ENCODE measurements around the gene PNPT1. TPM values are rescaled to one million over a fixed set of nuclear protein-coding genes. Genes with fewer than 3 reads are reported as not detected.

Gene PNPT1
- polyA plus RNA-seq, 1 donor from 2014 or later = 23.4 TPM

DNA sequence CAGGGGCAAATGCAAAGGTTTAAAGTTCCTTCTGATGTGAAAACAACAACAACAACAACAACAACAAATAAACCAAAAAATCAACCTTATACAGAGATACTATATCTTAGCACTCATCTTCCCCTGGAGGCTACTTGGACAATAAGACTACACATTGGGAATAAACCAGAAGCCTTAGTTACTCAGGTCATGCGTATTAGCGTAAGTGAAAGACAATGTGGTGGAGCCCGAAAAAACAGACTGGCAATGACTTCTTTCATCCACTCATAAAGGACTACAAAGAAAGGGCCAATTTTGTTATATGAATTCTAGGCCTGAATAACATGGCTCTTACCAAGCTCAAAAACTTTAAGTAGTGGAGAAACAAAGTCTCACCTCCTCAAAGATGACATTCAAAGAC, 56.8 kb downstream of the PNPT1 start:
- H3K9me3 ChIP-seq (ENCODE audit: low read length) = no peaks in the 10 kb centered on the region
- no peaks in the 10 kb centered on the region for H3F3A ChIP-seq (ENCODE audit: insufficient read depth, low read length, poor library complexity, severe bottlenecking)
- TF ChIP-seq SMC3 (conservative IDR thresholded peaks at IDR 0.05; ENCODE audit: poor library complexity) = no peak
- TF ChIP-seq POLR2AphosphoS5 (IDR thresholded peaks at IDR 0.05) = no peak
- TF ChIP-seq, protein P1, sequence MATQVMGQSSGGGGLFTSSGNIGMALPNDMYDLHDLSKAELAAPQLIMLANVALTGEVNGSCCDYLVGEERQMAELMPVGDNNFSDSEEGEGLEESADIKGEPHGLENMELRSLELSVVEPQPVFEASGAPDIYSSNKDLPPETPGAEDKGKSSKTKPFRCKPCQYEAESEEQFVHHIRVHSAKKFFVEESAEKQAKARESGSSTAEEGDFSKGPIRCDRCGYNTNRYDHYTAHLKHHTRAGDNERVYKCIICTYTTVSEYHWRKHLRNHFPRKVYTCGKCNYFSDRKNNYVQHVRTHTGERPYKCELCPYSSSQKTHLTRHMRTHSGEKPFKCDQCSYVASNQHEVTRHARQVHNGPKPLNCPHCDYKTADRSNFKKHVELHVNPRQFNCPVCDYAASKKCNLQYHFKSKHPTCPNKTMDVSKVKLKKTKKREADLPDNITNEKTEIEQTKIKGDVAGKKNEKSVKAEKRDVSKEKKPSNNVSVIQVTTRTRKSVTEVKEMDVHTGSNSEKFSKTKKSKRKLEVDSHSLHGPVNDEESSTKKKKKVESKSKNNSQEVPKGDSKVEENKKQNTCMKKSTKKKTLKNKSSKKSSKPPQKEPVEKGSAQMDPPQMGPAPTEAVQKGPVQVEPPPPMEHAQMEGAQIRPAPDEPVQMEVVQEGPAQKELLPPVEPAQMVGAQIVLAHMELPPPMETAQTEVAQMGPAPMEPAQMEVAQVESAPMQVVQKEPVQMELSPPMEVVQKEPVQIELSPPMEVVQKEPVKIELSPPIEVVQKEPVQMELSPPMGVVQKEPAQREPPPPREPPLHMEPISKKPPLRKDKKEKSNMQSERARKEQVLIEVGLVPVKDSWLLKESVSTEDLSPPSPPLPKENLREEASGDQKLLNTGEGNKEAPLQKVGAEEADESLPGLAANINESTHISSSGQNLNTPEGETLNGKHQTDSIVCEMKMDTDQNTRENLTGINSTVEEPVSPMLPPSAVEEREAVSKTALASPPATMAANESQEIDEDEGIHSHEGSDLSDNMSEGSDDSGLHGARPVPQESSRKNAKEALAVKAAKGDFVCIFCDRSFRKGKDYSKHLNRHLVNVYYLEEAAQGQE (IDR thresholded peaks at IDR 0.05; ENCODE audit: borderline replicate concordance) = no peak
- TF ChIP-seq TAF1 (IDR thresholded peaks at IDR 0.05; ENCODE audit: low read depth) = no peak
- TF ChIP-seq, protein P2, sequence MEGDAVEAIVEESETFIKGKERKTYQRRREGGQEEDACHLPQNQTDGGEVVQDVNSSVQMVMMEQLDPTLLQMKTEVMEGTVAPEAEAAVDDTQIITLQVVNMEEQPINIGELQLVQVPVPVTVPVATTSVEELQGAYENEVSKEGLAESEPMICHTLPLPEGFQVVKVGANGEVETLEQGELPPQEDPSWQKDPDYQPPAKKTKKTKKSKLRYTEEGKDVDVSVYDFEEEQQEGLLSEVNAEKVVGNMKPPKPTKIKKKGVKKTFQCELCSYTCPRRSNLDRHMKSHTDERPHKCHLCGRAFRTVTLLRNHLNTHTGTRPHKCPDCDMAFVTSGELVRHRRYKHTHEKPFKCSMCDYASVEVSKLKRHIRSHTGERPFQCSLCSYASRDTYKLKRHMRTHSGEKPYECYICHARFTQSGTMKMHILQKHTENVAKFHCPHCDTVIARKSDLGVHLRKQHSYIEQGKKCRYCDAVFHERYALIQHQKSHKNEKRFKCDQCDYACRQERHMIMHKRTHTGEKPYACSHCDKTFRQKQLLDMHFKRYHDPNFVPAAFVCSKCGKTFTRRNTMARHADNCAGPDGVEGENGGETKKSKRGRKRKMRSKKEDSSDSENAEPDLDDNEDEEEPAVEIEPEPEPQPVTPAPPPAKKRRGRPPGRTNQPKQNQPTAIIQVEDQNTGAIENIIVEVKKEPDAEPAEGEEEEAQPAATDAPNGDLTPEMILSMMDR (IDR thresholded peaks at IDR 0.05; ENCODE audit: poor library complexity, severe bottlenecking) = no peak
- TF ChIP-seq EZH2 (IDR thresholded peaks at IDR 0.05; ENCODE audit: borderline replicate concordance, insufficient read depth, low read length, poor library complexity, severe bottlenecking) = no peak
- TF ChIP-seq RAD21 (conservative IDR thresholded peaks at IDR 0.05) = no peak
- no peak for TF ChIP-seq MXI1 (conservative IDR thresholded peaks at IDR 0.05; ENCODE audit: poor library complexity, severe bottlenecking)
- no peak for TF ChIP-seq EP300 (conservative IDR thresholded peaks at IDR 0.05; ENCODE audit: poor library complexity, severe bottlenecking)
- peaks cover 7% of the 10 kb centered on the region for H3K36me3 ChIP-seq (ENCODE audit: insufficient read depth, low read length)
- no peaks in the 10 kb centered on the region for H4K20me1 ChIP-seq (ENCODE audit: insufficient read depth)
- H3K4me3 ChIP-seq (ENCODE audit: low read length) = no peak overlapping the region
- H3K9me2 ChIP-seq (ENCODE audit: insufficient read depth, low read length) = no peaks in the 10 kb centered on the region
- no peak overlapping the region for H3K27ac ChIP-seq (ENCODE audit: low read length)
- H3K27me3 ChIP-seq (ENCODE audit: insufficient read depth, low read depth, low read length) = no peaks in the 10 kb centered on the region
- no peak overlapping the region for H2AFZ ChIP-seq (ENCODE audit: low read depth, low read length)
- H3K4me2 ChIP-seq (ENCODE audit: low read length) = no peak overlapping the region
- no peaks in the 10 kb centered on the region for H3K79me2 ChIP-seq (replicated peaks; ENCODE audit: insufficient read depth, low read length)
- H3K9ac ChIP-seq (ENCODE audit: low read length) = no peak overlapping the region

DNA sequence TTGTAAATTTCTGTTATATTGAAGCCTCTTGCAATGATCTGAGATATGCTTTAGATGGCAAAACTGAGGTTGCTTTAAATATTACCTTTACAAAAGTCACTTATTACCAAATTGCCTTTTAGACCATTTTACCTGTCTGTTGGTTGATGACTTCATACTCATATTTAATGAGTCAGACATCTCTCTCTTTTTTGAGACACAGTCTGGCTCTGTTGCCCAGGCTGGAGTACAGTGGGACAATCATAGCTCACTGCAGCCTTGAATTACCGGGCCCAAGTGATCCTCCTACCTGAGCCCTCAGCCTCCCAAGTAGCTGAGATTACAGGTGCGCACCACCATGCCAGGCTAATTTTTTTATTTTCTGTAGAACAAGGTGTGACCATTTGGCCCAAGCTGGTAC, 64.7 kb downstream of the PNPT1 start:
- no peak overlapping the region for H3K9ac ChIP-seq (ENCODE audit: low read length)
- TF ChIP-seq, protein P2 (IDR thresholded peaks at IDR 0.05; ENCODE audit: poor library complexity, severe bottlenecking) = no peak
- no peak for TF ChIP-seq TAF1 (IDR thresholded peaks at IDR 0.05; ENCODE audit: low read depth)
- no peak for TF ChIP-seq SMC3 (conservative IDR thresholded peaks at IDR 0.05; ENCODE audit: poor library complexity)
- no peak for TF ChIP-seq EZH2 (IDR thresholded peaks at IDR 0.05; ENCODE audit: borderline replicate concordance, insufficient read depth, low read length, poor library complexity, severe bottlenecking)
- no peak for TF ChIP-seq POLR2AphosphoS5 (IDR thresholded peaks at IDR 0.05)
- TF ChIP-seq RAD21 (conservative IDR thresholded peaks at IDR 0.05) = no peak
- no peak for TF ChIP-seq MXI1 (conservative IDR thresholded peaks at IDR 0.05; ENCODE audit: poor library complexity, severe bottlenecking)
- TF ChIP-seq EP300 (conservative IDR thresholded peaks at IDR 0.05; ENCODE audit: poor library complexity, severe bottlenecking) = no peak
- TF ChIP-seq, protein P1 (IDR thresholded peaks at IDR 0.05; ENCODE audit: borderline replicate concordance) = no peak
- no peak overlapping the region for H2AFZ ChIP-seq (ENCODE audit: low read depth, low read length)
- no peaks in the 10 kb centered on the region for H3K36me3 ChIP-seq (ENCODE audit: insufficient read depth, low read length)
- H3K9me2 ChIP-seq (ENCODE audit: insufficient read depth, low read length) = no peaks in the 10 kb centered on the region
- no peak overlapping the region for H3K4me2 ChIP-seq (ENCODE audit: low read length)
- no peaks in the 10 kb centered on the region for H3K79me2 ChIP-seq (replicated peaks; ENCODE audit: insufficient read depth, low read length)
- H3K4me3 ChIP-seq (ENCODE audit: low read length) = no peak overlapping the region
- no peaks in the 10 kb centered on the region for H3F3A ChIP-seq (ENCODE audit: insufficient read depth, low read length, poor library complexity, severe bottlenecking)
- no peaks in the 10 kb centered on the region for H3K9me3 ChIP-seq (ENCODE audit: low read length)
- H3K27ac ChIP-seq (ENCODE audit: low read length) = no peak overlapping the region
- H4K20me1 ChIP-seq (ENCODE audit: insufficient read depth) = no peaks in the 10 kb centered on the region
- no peaks in the 10 kb centered on the region for H3K27me3 ChIP-seq (ENCODE audit: insufficient read depth, low read depth, low read length)
